CD4-positive, alpha-beta memory T cell (primary cell): ENCODE data around the gene DOCK6. TPM values are rescaled to one million over a fixed set of nuclear protein-coding genes. Genes with fewer than 3 reads are reported as not detected.

Experiments
- CTCF ChIA-PET: fragments of 350-600 bp; sonication (Branson Sonifier 250); formaldehyde crosslinking; loops from one replicate; lab custom pipeline; 2021; ENCODE audit warnings: inconsistent platforms; ENCODE audit not compliant: partially characterized antibody; lab: Charles Lee
- POLR2A ChIA-PET: fragments of 350-600 bp; sonication (Branson Sonifier 250); formaldehyde crosslinking; loops from one replicate; lab custom pipeline; 2021; ENCODE audit not compliant: partially characterized antibody; lab: Charles Lee
- DNase-seq, 5 donors: peaks; one replicate each; pipeline versions ENCODE4 v3.0.0 to v3.0.0-alpha.2; 2020 to 2022; ENCODE audit warnings: mixed read lengths in 1 of 5
- H3K27ac ChIP-seq: one replicate; pipeline ENCODE4 v1.7.0; 2013; ENCODE audit warnings: low read depth, low read length
- H3K27me3 ChIP-seq: 2 replicates; pipeline ENCODE4 v1.7.0; 2013; ENCODE audit warnings: mild to moderate bottlenecking, low read length, moderate library complexity; ENCODE audit not compliant: insufficient read depth
- H3K36me3 ChIP-seq: 2 replicates; pipeline ENCODE4 v1.7.0; 2013; ENCODE audit warnings: mild to moderate bottlenecking, low read length, moderate library complexity; ENCODE audit not compliant: insufficient read depth
- H3K4me1 ChIP-seq: 2 replicates; pipeline ENCODE4 v1.7.0; 2013; ENCODE audit warnings: mild to moderate bottlenecking, low read length, moderate library complexity; ENCODE audit not compliant: insufficient read depth
- H3K4me3 ChIP-seq, 2 donors: one replicate each; pipeline ENCODE4 v1.7.0; 2013; ENCODE audit warnings: low read length in 2 of 2, mild to moderate bottlenecking in 1 of 2
- H3K9me3 ChIP-seq, 2 donors: one replicate each; pipeline ENCODE4 v1.7.0; 2013; ENCODE audit warnings: low read length in 2 of 2, control low read depth in 1 of 2; ENCODE audit not compliant: control insufficient read depth in 1 of 2
- H3K27ac Mint-ChIP-seq, 7 donors: one replicate each; pipeline ENCODE4 v1.8.0; 2020 to 2021; ENCODE audit warnings: mixed read lengths in 7 of 7, mild to moderate bottlenecking in 6 of 7, inconsistent platforms in 3 of 7, moderate library complexity in 3 of 7
- H3K27me3 Mint-ChIP-seq, 2 donors: one replicate each; pipeline ENCODE4 v1.8.0; 2020 to 2021; ENCODE audit warnings: mixed read lengths in 2 of 2
- H3K36me3 Mint-ChIP-seq, 2 donors: one replicate each; pipeline ENCODE4 v1.8.0; 2020 to 2021; ENCODE audit warnings: mixed read lengths in 2 of 2, inconsistent platforms in 1 of 2, mild to moderate bottlenecking in 1 of 2
- H3K4me1 Mint-ChIP-seq, 4 donors: one replicate each; pipeline ENCODE4 v1.8.0; 2020 to 2021; ENCODE audit warnings: mixed read lengths in 4 of 4, mild to moderate bottlenecking in 1 of 4
- H3K4me3 Mint-ChIP-seq, 8 donors: one replicate each; pipeline ENCODE4 v1.8.0; 2020 to 2021; ENCODE audit warnings: mixed read lengths in 8 of 8, mild to moderate bottlenecking in 7 of 8, moderate library complexity in 6 of 8, inconsistent platforms in 3 of 8
- H3K9me3 Mint-ChIP-seq, 8 donors: one replicate each; pipeline ENCODE4 v1.8.0; 2020 to 2021; ENCODE audit warnings: mixed read lengths in 8 of 8, mild to moderate bottlenecking in 5 of 8, inconsistent platforms in 3 of 8, moderate library complexity in 1 of 8
- intact Hi-C: fragments of 100-400 bp; cut with micrococcal nuclease; formaldehyde crosslinking; loops from one replicate; pipeline ENCODE4 v1.15.1; 2023
- polyA plus RNA-seq, 2 donors: library from polyadenylated mRNA; unstranded; fragments of 300-500 nt; fragmentation: Illumina TruSeq; gene quantifications; one replicate each; pipeline ENCODE4 v1.2.3, GENCODE V29; 2021
- total RNA-seq, 2 experiments: library from RNA; stranded (reverse); gene quantifications; one replicate each; pipeline ENCODE4 v1.2.3, GENCODE V29; 2021

Gene DOCK6
- total and polyA plus RNA-seq, 4 experiments from 2014 or later, result 0.30 to 0.64 TPM; not detected in 2

- no peaks in the 10 kb centered on the region for H3K27me3 ChIP-seq
- H3K9me3 Mint-ChIP-seq, result no peaks in the 10 kb centered on the region
- intact Hi-C loops, result no loop called here
- no peak within 1 kb of the TSS for H3K4me3 Mint-ChIP-seq
- ChIA-PET POLR2A (no interaction called here), CTCF (interaction anchor here (1.5 to 9.0 kb wide), 3 partner anchors 82 to 186 kb away, joined by 3 to 56 read pairs (median 4); no protein-coding TSS in a partner anchor)
- no peak within 1 kb of the TSS for H3K4me3 ChIP-seq
- H3K36me3 ChIP-seq, result no peaks in the 10 kb centered on the region
- H3K27me3 Mint-ChIP-seq, result peaks cover 10 to 12% of the 10 kb centered on the region in 2 donors
- H3K27ac ChIP-seq, result no peak within 1 kb of the TSS
- no peaks in the 10 kb centered on the region for H3K36me3 Mint-ChIP-seq
- H3K4me1 Mint-ChIP-seq, result peaks cover 4 to 8% (median 7%) of the 10 kb centered on the region in 4 donors
- H3K4me1 ChIP-seq, result peaks cover 8% of the 10 kb centered on the region
- DNase-seq, result no peak
- no peak within 1 kb of the TSS for H3K27ac Mint-ChIP-seq
- no peaks in the 10 kb centered on the region for H3K9me3 ChIP-seq
Observed at GRCh38 chr19:11295665-11296245, 33.4 kb upstream of the DOCK6 start, which contains the start of gene TSPAN16. Gene TSPAN16, plus strand, starts transcription at chr19:11296160. Its CDS starts 138 bp downstream, at chr19:11296298.

- ChIA-PET CTCF (interaction anchor here (1.5 to 9.0 kb wide), 3 partner anchors 82 to 187 kb away, joined by 3 to 56 read pairs (median 4); no protein-coding TSS in a partner anchor), POLR2A (no interaction called here)
- Mint-ChIP-seq H3K36me3 (no peaks in the 10 kb centered on the region), H3K9me3 (no peaks in the 10 kb centered on the region), H3K4me1 (peaks cover 4 to 8% (median 7%) of the 10 kb centered on the region in 4 donors), H3K27me3 (peaks cover 10 to 12% of the 10 kb centered on the region in 2 donors), H3K4me3 (no peak overlapping the region), H3K27ac (no peak overlapping the region)
- Histone ChIP-seq H3K4me3 (no peak overlapping the region), H3K9me3 (no peaks in the 10 kb centered on the region), H3K4me1 (peaks cover 8% of the 10 kb centered on the region), H3K27ac (no peak overlapping the region), H3K27me3 (no peaks in the 10 kb centered on the region), H3K36me3 (no peaks in the 10 kb centered on the region)
- DNase-seq, result no peak
- intact Hi-C loops, result no loop called here
Observed at GRCh38 chr19:11295180-11295579, 32.9 kb upstream of the DOCK6 start.

GRCh38 chr19:11293433-11294389 lies 31.4 kb upstream of the DOCK6 start:
- H3K9me3 ChIP-seq, result no peaks in the 10 kb centered on the region
- DNase-seq, result peak; percentile 64 to 75 (median 71)
- Mint-ChIP-seq H3K27ac (peak overlapping the region in 2 of 7 donors; percentile 41 to 46), H3K4me3 (peak overlapping the region in 3 of 8 donors; percentile 20 to 71 (median 48)), H3K4me1 (peaks cover 4 to 8% (median 7%) of the 10 kb centered on the region in 4 donors), H3K9me3 (no peaks in the 10 kb centered on the region), H3K36me3 (no peaks in the 10 kb centered on the region), H3K27me3 (peaks cover 12 to 16% of the 10 kb centered on the region in 2 donors)
- ChIA-PET POLR2A (interaction anchor here (1.0 kb wide), 1 partner anchor 189 kb away, joined by 5 read pairs; no protein-coding TSS in a partner anchor), CTCF (interaction anchor here (0.6 to 9.0 kb wide), 16 partner anchors 10 to 295 kb away, joined by 3 to 56 read pairs (median 4); partner anchors contain the start of gene PRKCSH)
- intact Hi-C loops, result loop anchor here (1.0 kb wide), 4 partner anchors 88 to 294 kb away; no protein-coding TSS in a partner anchor
- peaks cover 8% of the 10 kb centered on the region for H3K4me1 ChIP-seq
- H3K27ac ChIP-seq, result no peak overlapping the region
- H3K27me3 ChIP-seq, result no peaks in the 10 kb centered on the region
- no peaks in the 10 kb centered on the region for H3K36me3 ChIP-seq
- H3K4me3 ChIP-seq, result no peak overlapping the region

- Mint-ChIP-seq H3K36me3 (no peaks in the 10 kb centered on the region), H3K27me3 (peaks cover 14 to 18% of the 10 kb centered on the region in 2 donors), H3K9me3 (no peaks in the 10 kb centered on the region), H3K4me1 (peaks cover 4 to 8% (median 7%) of the 10 kb centered on the region in 4 donors), H3K27ac (no peak overlapping the region), H3K4me3 (no peak overlapping the region)
- H3K4me3 ChIP-seq, result no peak overlapping the region
- DNase-seq, result no peak
- POLR2A ChIA-PET, result no interaction called here
- no peaks in the 10 kb centered on the region for H3K9me3 ChIP-seq
- H3K27me3 ChIP-seq, result no peaks in the 10 kb centered on the region
- H3K27ac ChIP-seq, result no peak overlapping the region
- peaks cover 8% of the 10 kb centered on the region for H3K4me1 ChIP-seq
- H3K36me3 ChIP-seq, result no peaks in the 10 kb centered on the region
- CTCF ChIA-PET, result interaction anchor here (9.0 kb wide), 1 partner anchor 190 kb away, joined by 56 read pairs; no protein-coding TSS in a partner anchor
- intact Hi-C loops, result no loop called here
Observed at GRCh38 chr19:11291991-11292390, 29.7 kb upstream of the DOCK6 start.

- H3K9me3 Mint-ChIP-seq, result no peaks in the 10 kb centered on the region
- no peak overlapping the region for H3K27ac Mint-ChIP-seq
- CTCF ChIA-PET, result interaction anchor here (9.0 kb wide), 1 partner anchor 191 kb away, joined by 56 read pairs; no protein-coding TSS in a partner anchor
- Histone ChIP-seq H3K9me3 (no peaks in the 10 kb centered on the region), H3K27me3 (no peaks in the 10 kb centered on the region), H3K36me3 (no peaks in the 10 kb centered on the region), H3K4me3 (no peak overlapping the region), H3K4me1 (peaks cover 8% of the 10 kb centered on the region), H3K27ac (no peak overlapping the region)
- H3K27me3 Mint-ChIP-seq, result peaks cover 15 to 19% of the 10 kb centered on the region in 2 donors
- H3K4me1 Mint-ChIP-seq, result peaks cover 4 to 8% (median 7%) of the 10 kb centered on the region in 4 donors
- no peak for DNase-seq
- POLR2A ChIA-PET, result no interaction called here
- no peak overlapping the region for H3K4me3 Mint-ChIP-seq
- H3K36me3 Mint-ChIP-seq, result no peaks in the 10 kb centered on the region
- intact Hi-C loops, result no loop called here
Observed at GRCh38 chr19:11291415-11291814, 29.1 kb upstream of the DOCK6 start.

- H3K36me3 Mint-ChIP-seq, result no peaks in the 10 kb centered on the region
- no peak for DNase-seq
- Histone ChIP-seq H3K27ac (no peak overlapping the region), H3K36me3 (no peaks in the 10 kb centered on the region), H3K4me1 (peaks cover 8% of the 10 kb centered on the region), H3K9me3 (no peaks in the 10 kb centered on the region), H3K27me3 (no peaks in the 10 kb centered on the region), H3K4me3 (no peak overlapping the region)
- intact Hi-C loops, result no loop called here
- H3K4me3 Mint-ChIP-seq, result no peak overlapping the region
- POLR2A ChIA-PET, result no interaction called here
- peaks cover 15 to 16% of the 10 kb centered on the region in 2 donors for H3K27me3 Mint-ChIP-seq
- H3K4me1 Mint-ChIP-seq, result peaks cover 4 to 8% (median 7%) of the 10 kb centered on the region in 4 donors
- CTCF ChIA-PET, result interaction anchor here (1.3 to 9.0 kb wide), 2 partner anchors 46 to 192 kb away, joined by 3 to 56 read pairs; no protein-coding TSS in a partner anchor
- H3K27ac Mint-ChIP-seq, result no peak overlapping the region
- no peaks in the 10 kb centered on the region for H3K9me3 Mint-ChIP-seq
Observed at GRCh38 chr19:11290256-11290655, 27.9 kb upstream of the DOCK6 start.
